Common myeloid progenitor, CD34-positive (primary cell): ENCODE data around the gene MTCL1.

Source experiments
- CTCF ChIA-PET: fragments of 350-600 bp; sonication (Branson Sonifier 250); formaldehyde crosslinking; loops from one replicate; lab custom pipeline; 2021; ENCODE audit warnings: antibody characterized with exemption; lab: Charles Lee
- POLR2A ChIA-PET: fragments of 350-600 bp; sonication (Branson Sonifier 250); formaldehyde crosslinking; loops from one replicate; lab custom pipeline; 2021; ENCODE audit warnings: antibody characterized with exemption; lab: Charles Lee
- DNase-seq, 3 donors: peaks; one replicate each; pipeline versions ENCODE4 v3.0.0 to v3.0.0-alpha.2; 2013
- H3K27ac ChIP-seq, 2 experiments: 1 replicate in 1 of 2; 2 replicates in 1 of 2; pipeline ENCODE4 v1.7.0; 2013; ENCODE audit warnings: inconsistent platforms in 2 of 2, low read length in 2 of 2, mild to moderate bottlenecking in 2 of 2, low read depth in 1 of 2, moderate library complexity in 1 of 2; ENCODE audit not compliant: severe bottlenecking in 2 of 2, insufficient read depth in 1 of 2, poor library complexity in 1 of 2
- H3K27me3 ChIP-seq, 5 experiments: replicated peaks in 2 of 5; 1 replicate in 3 of 5; 2 replicates in 2 of 5; pipeline versions ENCODE4 v1.6.1 to v1.7.0; 2013; ENCODE audit warnings: low read length in 4 of 5, mild to moderate bottlenecking in 2 of 5, moderate library complexity in 2 of 5, inconsistent platforms in 1 of 5; ENCODE audit not compliant: insufficient read depth in 5 of 5, control insufficient read depth in 4 of 5
- H3K36me3 ChIP-seq, 4 experiments: 1 replicate in 2 of 4; 2 replicates in 2 of 4; pipeline versions ENCODE4 v1.6.1 to v1.7.0; 2013; ENCODE audit warnings: low read length in 3 of 4, control low read depth in 1 of 4, mild to moderate bottlenecking in 1 of 4; ENCODE audit not compliant: control insufficient read depth in 4 of 4, insufficient read depth in 4 of 4
- H3K4me1 ChIP-seq, 4 experiments: 1 replicate in 3 of 4; 2 replicates in 1 of 4; pipeline versions ENCODE4 v1.6.1 to v1.7.1; 2013; ENCODE audit warnings: low read length in 3 of 4, mild to moderate bottlenecking in 3 of 4, control low read depth in 1 of 4, inconsistent platforms in 1 of 4, moderate library complexity in 1 of 4; ENCODE audit not compliant: control insufficient read depth in 4 of 4, insufficient read depth in 4 of 4; ENCODE audit errors: control extremely low read depth in 1 of 4
- H3K4me3 ChIP-seq, 7 experiments: 1 replicate in 4 of 7; 2 replicates in 3 of 7; pipeline versions ENCODE4 v1.5.1 to v1.7.0; 2013; ENCODE audit warnings: mild to moderate bottlenecking in 7 of 7, low read length in 6 of 7, moderate library complexity in 6 of 7, inconsistent platforms in 2 of 7, low read depth in 2 of 7, control low read depth in 1 of 7; ENCODE audit not compliant: insufficient read depth in 4 of 7, control insufficient read depth in 1 of 7; ENCODE audit errors: extremely low read depth in 1 of 7
- H3K9me3 ChIP-seq, 5 experiments: 1 replicate in 4 of 5; 2 replicates in 1 of 5; pipeline versions ENCODE4 v1.6.1 to v1.7.1; 2013; ENCODE audit warnings: low read length in 4 of 5, mild to moderate bottlenecking in 2 of 5, inconsistent platforms in 1 of 5, low read depth in 1 of 5, moderate library complexity in 1 of 5; ENCODE audit not compliant: control insufficient read depth in 4 of 5, insufficient read depth in 2 of 5; ENCODE audit errors: control extremely low read depth in 1 of 5
- WGBS: methylation state at CpG from one replicate; pipeline ENCODE4 v1.1.5; 2013; ENCODE audit not compliant: insufficient coverage; 5-methylcytosine and 5-hydroxymethylcytosine counted together

MTCL1 gene

DNA sequence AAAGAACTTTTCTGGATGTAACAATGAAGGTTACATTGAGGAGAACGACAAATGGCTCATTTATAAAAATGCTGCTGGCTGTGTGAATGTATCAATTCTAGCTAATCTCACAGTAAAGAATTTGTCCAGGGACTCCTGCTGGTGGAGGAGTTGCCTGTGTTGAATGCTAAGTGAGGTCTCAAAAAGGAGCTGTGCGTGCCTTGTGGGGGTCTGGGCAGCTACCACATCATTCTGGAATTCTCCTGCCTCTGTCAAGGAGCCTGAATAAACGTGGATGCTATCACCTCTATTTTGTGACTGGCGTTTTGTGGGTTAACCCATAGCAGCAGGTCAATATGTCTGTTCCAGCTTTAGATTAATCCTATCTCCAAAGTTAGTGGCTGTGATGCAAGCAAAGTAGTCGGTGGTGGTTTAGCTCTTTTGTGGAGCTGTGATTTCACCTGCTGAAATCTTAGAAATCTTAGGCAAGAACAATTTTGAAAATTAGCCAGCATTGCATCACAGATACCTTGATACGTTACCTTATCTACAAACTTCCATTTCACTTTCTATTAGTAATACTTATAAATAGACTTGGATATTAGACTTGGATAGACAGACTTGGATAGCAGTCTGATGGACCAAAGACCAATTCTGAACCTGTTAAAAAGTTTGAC is 96.8 kb downstream of the MTCL1 start:
- H3K36me3 ChIP-seq: no peaks in the 10 kb centered on the region
- WGBS: 100% methylated on average over 4 of the region's 6 CpGs
- H3K27ac ChIP-seq: no peak overlapping the region
- ChIA-PET POLR2A (no interaction called here), CTCF (interaction anchor here (0.6 kb wide), 1 partner anchor 1200 kb away, joined by 3 read pairs; no protein-coding TSS in a partner anchor)
- no peak for DNase-seq
- no peaks in the 10 kb centered on the region for H3K4me1 ChIP-seq
- H3K4me3 ChIP-seq: no peak overlapping the region
- H3K9me3 ChIP-seq: no peaks in the 10 kb centered on the region
- peaks cover 0 to 2% (median 0%) of the 10 kb centered on the region in 5 experiments for H3K27me3 ChIP-seq

DNA sequence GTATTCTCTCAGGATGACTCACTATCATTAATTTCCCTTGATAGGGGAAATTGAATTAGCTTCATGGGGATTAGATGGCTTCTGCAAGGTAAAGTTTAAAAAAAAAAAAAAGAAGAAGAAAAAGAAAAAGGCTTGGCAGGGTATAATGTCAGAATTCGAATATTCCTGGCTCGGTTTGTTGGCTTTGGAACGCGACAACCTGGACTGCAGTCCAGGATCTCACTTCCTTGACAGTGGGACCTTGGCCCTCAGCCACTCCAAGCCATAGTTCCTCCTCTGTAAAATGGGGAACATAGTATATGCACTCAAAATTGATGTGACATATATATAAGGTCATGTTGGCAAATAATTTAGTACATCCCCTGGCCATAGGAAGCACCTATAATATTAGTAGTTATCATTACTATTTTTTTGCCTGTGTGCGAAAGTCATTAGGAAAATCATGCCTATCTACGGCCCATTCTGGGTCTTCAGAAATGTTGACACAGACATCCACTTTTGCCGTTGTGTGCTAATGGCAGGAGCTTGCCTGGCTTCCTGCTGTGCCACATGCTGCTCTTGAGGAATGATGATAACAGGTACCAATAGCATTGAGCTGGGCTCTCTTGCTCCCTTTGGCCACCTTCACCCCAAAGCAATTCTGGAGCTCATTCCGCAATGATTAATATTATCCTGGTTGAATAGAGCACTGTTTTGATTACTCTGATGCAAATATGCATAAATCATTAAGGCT is 97.9 kb downstream of the MTCL1 start:
- Histone ChIP-seq H3K27ac (no peak overlapping the region), H3K27me3 (peaks cover 0 to 2% (median 0%) of the 10 kb centered on the region in 5 experiments), H3K9me3 (no peaks in the 10 kb centered on the region), H3K36me3 (no peaks in the 10 kb centered on the region), H3K4me1 (peaks cover 0 to 3% (median 0%) of the 10 kb centered on the region in 4 experiments), H3K4me3 (no peak overlapping the region)
- POLR2A ChIA-PET: no interaction called here
- CTCF ChIA-PET: no interaction called here
- DNase-seq: no peak
- 83% methylated on average over 7 of the region's 8 CpGs for WGBS

DNA sequence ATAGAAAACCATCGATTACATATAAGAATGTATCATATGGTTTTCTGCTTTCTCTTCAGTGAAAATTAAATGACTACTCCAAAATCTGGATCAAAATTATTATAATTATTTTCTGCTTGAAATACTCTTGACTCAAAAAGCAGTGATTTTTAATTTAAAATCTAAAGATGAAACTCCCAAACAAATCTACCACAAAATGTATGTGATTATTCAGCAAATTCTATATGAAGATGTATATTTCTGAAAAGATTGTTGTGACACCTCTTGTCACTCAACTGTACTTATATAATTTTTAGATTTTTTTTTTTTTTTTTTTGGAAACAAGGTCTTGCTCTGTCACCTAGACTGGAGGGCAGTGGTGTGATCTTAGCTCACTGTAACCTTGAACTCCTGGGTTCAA is 98.6 kb downstream of the MTCL1 start:
- peaks cover 0 to 2% (median 0%) of the 10 kb centered on the region in 5 experiments for H3K27me3 ChIP-seq
- no CpG with 5 or more reads among the region's 1 CpG for WGBS
- CTCF ChIA-PET: no interaction called here
- H3K27ac ChIP-seq: no peak overlapping the region
- no peak for DNase-seq
- no peaks in the 10 kb centered on the region for H3K9me3 ChIP-seq
- H3K4me1 ChIP-seq: peaks cover 0 to 3% (median 0%) of the 10 kb centered on the region in 4 experiments
- no peak overlapping the region for H3K4me3 ChIP-seq
- H3K36me3 ChIP-seq: no peaks in the 10 kb centered on the region
- POLR2A ChIA-PET: no interaction called here

DNA sequence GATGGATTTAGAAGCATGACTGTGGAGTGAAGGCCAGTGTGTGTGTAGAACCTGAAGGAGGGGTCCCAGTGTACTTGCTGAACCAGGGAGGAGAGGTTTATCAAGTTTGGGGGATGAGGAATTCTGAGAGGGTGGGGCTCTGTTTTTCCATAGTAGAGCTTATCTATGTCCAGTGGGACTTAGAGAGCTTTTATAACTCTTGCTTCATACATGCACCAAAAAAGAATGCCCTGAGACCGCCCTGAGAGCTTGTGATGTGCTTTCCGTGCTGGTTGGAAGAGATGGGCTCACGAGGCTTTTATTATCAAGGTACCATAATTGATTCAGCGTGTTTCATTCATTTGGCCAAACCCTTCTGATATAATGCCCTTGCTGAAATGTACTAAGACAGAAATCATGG is 100.2 kb downstream of the MTCL1 start:
- Histone ChIP-seq H3K9me3 (no peaks in the 10 kb centered on the region), H3K4me1 (peaks cover 0 to 3% (median 0%) of the 10 kb centered on the region in 4 experiments), H3K27me3 (peaks cover 0 to 2% (median 0%) of the 10 kb centered on the region in 5 experiments), H3K36me3 (no peaks in the 10 kb centered on the region), H3K27ac (no peak overlapping the region), H3K4me3 (no peak overlapping the region)
- ChIA-PET POLR2A (no interaction called here), CTCF (no interaction called here)
- 100% methylated on average over 4 of the region's 4 CpGs for WGBS
- no peak for DNase-seq

DNA sequence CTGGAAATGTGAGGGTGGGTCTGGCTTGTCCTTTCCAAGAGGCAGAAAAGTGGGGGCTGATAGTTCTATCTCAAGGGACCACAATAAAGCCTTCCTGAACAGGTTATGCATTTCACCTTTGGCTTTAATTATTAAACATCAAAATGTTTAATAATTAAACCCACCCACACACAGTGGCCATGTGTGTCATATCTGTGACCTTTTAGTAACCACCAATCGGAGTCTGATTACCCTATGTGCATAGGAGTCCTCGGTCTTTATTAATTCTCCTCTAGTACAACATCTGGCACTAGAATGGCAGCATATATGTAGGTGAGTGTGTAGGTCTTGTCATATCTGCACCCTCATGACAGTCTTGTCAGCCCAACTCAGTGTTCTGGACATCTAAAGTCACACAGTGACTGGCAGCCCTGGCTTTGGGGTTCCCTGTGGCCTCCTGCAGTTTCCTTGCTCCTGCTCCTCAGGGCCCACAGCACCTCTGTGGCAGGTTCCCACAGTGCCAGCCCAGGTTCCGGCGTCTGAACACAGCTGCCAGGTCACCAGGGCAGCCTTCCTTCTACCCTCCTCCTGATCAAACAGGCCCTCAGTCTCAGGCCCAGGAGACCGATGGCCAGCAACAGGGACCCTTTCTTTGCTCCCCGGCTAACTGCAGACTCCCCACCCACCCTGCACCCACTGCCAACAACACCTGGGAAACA is 100.9 kb downstream of the MTCL1 start:
- no peak overlapping the region for H3K27ac ChIP-seq
- peaks cover 0 to 3% (median 0%) of the 10 kb centered on the region in 4 experiments for H3K4me1 ChIP-seq
- ChIA-PET POLR2A (no interaction called here), CTCF (no interaction called here)
- WGBS: 100% methylated on average over 3 of the region's 6 CpGs
- peaks cover 0 to 2% (median 0%) of the 10 kb centered on the region in 5 experiments for H3K27me3 ChIP-seq
- no peaks in the 10 kb centered on the region for H3K36me3 ChIP-seq
- H3K9me3 ChIP-seq: no peaks in the 10 kb centered on the region
- DNase-seq: no peak
- no peak overlapping the region for H3K4me3 ChIP-seq

DNA sequence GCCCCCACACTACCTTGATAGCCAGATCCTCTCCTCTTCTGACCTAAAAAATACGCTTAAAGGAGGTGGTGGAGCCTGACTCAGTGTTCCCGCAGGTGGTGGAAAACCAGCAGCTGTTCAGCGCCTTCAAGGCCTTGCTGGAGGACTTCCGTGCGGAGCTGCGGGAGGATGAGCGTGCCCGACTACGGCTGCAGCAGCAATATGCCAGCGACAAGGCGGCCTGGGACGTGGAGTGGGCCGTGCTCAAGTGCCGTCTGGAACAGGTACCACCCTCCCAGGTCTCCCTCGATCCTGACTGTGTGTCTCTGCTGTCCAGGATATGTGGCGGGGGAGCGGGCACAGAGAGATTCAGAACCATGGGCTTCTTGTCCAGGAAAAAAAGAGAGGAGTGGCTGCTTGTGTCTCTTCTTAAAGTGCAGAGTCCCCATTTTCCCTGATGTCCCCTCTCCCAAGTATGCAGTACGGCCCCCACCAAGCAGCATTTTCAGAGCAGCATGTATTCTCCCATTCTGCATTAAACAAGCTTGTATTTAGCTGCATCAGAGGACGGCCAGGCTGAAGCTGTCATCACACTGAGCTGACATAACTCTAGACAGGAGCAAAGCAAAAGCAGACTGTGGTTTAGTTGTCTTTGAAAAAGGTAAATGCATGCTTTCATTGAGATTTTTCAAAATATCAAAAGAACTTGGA is 101.6 kb downstream of the MTCL1 start:
- Histone ChIP-seq H3K4me3 (no peak overlapping the region), H3K36me3 (no peaks in the 10 kb centered on the region), H3K27ac (no peak overlapping the region), H3K4me1 (peaks cover 0 to 3% (median 0%) of the 10 kb centered on the region in 4 experiments), H3K27me3 (peaks cover 0 to 2% (median 0%) of the 10 kb centered on the region in 5 experiments), H3K9me3 (no peaks in the 10 kb centered on the region)
- ChIA-PET CTCF (interaction anchor here (1.0 kb wide), 1 partner anchor 17 kb away, joined by 3 read pairs; no protein-coding TSS in a partner anchor), POLR2A (no interaction called here)
- WGBS: 97% methylated on average over 19 of the region's 19 CpGs
- DNase-seq: no peak
